HG03354 (cell line): Measurements from ENCODE around the gene KRTAP5-3.

Experiments
- ATAC-seq: cut with Tn5 transposase; IDR thresholded peaks from one replicate; pipeline ENCODE4 v1.9.1; 2021; ENCODE audit warnings: mild to moderate bottlenecking; ENCODE audit not compliant: unreplicated experiment, poor library complexity, severe bottlenecking

Gene KRTAP5-3

DNA sequence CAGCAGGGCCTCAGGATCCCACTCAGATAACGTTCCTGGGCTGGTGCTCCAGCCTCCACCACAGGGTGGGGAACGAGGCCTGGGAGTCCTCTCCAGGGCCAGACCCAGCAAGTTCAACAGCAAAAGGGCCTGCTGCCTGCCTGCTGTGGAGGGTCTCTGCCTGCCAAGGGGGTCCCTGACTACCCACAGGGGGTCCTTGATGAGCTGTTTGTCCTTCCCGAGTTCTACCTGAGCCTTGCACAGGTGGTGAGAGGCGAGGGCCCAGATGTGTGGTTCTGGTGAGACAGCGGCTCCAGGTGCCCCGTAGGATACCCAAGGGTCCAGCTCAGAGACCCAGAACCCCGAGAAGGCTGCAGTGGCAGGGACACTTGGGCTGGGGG, 40.6 kb downstream of the KRTAP5-3 start:
- ATAC-seq = no peak

DNA sequence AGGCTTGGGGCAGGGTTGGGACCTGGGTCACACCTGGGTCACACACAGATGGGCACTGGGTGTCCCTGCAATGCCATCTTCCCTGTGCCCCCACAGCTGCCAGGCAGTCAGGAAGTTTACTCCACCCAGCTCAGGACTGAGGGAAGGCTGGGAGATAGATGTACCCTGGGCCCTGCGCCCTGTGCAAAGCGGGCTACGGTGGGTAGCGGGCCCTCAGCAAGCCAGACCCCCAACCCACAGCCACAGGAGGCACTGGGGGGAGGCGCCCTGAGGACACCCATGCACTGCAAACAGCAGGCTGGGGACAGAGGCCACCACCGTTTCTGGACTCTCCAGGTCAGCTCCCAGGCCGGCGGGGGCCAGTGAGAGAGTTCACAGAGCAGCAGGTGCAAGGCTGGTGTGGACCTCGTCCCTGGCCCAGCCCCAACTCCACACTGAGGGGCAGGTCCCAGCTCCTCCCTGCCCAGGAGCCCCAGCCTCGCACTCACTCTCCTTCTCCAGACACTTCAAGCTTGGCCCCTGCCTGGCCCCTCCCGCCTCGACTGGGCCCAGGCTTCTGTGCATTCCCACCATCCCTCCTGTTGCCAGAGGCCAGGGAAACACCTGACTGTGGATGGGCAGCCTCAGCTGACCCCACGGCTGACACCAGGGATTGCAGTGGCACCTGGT, 41.1 kb downstream of the KRTAP5-3 start:
- no peak for ATAC-seq

DNA sequence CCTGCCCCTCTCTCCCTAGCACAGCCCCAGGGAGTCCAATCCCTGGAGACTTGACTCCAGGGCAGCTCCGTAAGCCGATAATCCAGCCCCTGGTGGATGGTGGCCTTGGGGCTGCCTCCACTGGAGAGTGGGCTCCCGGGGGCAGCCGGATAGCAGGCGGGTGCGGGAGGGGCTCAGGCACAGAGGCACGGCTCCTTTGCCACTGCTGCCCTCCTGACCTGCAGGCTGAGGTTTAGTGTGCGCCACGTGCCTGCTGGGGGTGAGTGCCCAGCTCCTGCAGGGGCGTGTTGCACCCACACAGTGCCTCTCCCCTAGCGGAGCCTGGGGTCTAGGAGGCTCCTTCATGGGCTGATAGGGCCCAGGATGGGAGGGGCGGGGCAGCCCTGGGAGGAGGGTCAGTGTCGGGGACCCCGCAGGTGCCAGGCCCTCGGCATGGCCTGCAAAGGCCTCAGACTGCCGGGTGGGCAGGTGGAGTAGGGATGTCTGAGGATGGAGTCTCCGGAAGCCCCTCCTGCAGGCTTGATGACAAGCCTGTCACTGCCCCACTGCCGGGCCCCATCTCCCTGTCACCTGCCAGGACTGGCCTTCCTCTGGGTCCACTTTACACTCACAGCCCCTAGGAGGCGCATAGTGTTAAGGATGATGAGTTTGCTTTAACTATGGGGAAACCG, 41.7 kb downstream of the KRTAP5-3 start:
- no peak for ATAC-seq

DNA sequence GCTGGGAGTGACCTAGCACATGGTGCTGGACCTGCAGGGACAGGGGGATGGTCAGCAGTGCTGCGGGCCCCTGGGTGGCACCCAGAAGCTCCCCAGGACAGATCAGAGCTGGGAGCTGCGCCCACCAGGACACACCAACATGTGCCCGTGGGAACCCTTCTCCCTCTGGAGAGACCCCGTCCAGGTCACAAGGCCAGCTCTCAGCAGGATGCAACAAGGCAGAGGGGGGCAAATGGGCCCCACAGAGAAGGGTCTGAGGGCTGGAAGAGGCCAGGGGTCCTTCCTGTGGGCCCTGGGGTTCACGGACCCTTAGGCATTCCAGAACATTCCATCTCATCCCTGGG, 42.4 kb downstream of the KRTAP5-3 start:
- no peak for ATAC-seq

DNA sequence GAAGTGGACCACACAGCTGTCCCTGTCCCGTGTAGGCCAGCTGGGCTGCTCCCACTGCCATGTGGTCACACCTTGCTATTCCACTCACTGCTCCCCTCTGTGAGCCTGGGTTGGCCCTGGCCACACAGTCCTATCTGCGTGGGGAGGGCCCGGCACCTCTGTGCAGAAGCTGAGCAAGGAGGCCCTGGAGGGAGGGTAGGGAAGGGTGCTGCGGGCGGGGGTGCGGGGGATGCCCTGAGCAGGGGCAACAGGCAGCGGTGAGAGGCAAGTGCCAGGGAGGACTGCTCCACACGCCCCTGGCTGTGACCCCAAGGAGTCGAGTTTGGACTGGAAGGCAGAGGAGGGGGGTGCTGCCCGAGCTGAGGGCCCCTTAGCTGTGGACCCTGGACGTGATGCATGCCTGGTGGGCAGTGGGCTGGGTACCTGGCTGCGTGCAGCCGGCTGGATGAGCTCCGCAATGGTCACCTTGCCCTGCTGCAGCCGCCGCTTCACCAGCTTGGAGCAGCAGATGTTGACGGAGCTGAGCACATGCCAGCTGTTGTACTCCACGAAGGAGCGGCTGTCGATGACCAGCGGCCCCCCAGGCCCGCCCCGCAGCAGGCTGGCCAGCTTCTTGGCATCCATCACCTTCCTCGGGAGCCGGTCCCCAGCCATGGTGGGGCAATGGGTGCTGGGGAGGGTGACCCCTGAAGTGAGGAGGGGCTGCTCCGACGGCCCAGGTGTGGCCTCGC, 42.9 kb downstream of the KRTAP5-3 start:
- no peak for ATAC-seq

DNA sequence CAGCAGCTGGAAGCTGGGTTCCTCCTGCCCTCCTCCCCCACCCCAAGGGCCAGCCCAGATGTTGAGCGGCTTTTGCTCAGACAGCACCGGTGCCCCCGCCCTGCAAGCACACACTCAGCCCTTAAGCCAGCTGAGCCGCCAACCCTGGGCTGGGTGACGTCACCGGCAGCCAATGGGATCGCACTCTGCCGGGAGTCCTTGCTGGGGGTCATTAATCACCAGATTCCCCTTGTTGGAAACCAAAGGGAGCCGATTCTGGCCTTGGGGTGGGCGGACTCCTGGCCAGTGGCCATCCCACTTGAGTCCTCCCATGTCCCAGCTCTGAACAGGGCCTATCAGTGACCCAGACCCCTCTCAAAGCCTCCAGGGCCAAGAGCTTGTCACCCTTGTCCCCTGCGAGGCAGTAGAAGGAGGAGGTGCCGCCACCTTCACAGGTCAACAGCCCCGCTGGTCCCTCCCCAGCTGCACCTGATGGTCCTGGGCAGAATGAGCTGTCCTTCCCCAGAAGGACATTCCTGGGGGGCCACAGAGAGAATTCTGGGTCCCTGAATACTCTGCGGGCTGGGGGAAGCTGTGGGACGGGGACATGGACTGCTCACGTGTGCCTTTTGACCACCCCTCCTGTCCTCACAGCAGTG, 43.6 kb downstream of the KRTAP5-3 start:
- ATAC-seq = no peak

DNA sequence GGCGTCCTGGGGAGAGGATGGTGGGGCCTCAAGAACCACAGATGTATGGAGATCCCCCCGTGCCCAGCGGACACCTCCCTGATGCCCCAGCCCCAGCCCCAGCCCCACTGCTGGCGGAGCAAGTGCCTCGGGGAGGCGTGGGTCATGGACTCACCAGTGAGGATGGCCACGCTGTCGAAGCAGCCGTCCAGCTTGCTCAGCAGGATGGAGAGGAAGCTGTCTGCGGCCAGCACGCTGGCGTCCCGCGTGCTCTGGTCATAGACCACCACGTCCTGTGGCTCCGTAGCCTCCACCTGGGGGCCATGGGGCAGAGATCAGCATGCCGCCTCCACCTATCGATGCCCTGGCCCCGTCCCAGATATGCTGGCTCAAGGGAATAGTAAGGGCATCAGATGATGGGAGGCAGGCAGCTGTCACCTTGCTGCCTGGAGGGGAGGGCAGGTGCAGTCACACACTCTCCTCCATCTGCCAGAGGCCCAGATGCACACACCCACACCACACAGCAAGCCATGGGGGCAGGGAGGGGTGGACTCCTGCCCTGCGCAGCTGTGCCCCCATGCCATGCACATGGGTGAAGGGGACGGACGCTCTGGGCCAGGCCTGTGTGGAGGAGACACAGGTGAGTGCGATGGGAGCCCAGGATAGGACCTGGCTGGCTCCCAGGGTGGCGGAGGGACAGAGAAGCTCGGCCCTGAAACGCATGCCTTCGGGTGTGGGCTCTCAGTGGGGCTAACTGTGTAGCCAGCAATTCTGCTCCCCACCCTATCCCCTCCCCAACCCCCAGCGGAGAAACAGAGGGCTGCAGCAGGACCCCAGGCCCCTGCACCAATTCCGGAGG, 44.3 kb downstream of the KRTAP5-3 start:
- no peak for ATAC-seq

DNA sequence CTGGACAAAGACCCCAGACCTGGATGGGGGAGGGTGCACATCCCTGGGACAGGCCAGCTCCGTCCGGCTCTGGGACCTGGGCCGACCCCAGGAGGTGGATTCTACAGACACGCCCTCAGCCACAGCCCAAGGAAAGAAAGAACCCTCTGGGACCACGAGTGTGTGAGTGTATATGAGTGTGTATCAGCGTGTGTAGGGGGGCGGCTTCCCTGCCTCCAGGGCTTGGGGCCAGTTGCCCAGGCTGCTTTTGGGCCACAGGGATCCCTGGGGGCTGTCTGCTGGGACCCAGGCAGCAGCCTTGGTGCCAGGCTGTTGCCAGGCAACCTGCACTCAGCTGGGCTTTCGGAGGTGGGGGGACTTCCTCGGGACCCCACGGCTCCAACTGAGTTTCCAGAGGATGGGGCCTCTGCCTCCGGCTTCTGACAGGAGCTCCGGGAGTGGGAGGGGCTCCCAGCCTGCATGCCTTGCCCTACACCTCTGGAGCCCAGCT, 45.1 kb downstream of the KRTAP5-3 start:
- ATAC-seq = no peak

DNA sequence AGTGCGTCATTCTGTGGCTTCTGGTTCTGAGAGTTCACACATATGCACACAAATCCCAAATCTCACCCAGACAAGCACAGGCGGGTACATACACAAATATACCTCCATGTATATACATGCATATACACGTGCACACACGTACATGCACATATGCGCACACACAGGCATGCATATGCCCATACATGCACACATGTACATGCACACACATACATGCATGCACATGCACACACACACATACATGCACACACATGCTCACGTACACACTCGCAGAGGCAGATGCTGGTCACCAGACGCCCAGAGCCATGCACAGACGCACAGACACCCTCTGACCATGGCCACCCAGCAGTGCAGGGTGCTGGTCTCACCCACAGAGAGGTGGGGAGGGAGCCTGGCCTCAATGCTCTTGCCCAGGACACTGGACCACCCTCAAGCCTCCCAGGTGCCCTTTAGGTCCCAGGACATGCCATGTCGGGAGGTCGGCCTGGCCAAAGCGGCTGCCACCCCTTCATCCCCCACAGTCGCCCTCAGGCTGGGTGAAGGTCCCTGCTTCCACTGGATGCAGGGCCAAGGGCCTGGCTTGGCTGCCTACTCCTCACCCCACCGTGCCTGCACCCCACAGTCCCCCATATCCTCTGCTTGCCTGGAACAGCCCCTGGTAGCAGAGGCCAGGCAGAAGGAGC, 45.7 kb downstream of the KRTAP5-3 start:
- ATAC-seq = no peak

DNA sequence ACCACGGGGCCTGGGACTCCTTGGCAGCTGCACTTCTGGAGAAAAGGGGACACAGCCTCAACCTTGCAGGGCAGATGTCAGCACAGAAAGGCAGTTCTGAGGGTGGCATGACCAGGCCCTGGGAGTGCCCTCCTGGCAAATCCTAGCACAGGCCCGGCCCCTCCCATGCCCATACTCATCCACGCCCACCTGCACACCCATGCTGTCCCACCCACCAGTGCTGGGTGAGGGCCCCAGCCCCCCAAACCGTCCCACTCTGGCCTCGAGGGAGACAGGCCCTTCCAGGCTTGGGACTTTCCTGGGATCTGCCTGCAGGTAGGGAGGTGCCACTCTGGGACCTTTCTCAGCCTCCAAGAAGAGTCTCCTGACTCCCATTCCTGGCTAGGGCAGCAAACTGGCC, 46.3 kb downstream of the KRTAP5-3 start:
- ATAC-seq = no peak

DNA sequence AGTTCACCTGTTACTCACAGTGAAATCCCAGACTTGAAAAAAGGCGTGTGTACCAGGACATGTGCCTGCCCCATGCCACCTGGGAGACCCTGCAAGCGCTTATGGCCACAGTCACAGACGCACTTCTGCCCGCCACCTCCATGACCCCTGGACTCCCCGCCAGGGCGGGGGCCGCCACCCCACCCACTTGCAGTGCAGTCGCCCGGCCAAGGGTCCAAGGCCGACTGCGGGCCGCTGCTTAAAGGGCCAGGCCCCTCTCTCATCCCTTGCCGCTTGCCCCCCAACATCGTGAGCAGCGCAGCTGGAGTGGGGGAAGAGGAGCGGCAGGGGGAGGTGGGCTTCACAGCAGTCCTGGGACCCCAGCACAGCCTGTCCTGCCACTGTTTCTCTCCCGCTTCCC, 47.0 kb downstream of the KRTAP5-3 start:
- ATAC-seq = no peak

DNA sequence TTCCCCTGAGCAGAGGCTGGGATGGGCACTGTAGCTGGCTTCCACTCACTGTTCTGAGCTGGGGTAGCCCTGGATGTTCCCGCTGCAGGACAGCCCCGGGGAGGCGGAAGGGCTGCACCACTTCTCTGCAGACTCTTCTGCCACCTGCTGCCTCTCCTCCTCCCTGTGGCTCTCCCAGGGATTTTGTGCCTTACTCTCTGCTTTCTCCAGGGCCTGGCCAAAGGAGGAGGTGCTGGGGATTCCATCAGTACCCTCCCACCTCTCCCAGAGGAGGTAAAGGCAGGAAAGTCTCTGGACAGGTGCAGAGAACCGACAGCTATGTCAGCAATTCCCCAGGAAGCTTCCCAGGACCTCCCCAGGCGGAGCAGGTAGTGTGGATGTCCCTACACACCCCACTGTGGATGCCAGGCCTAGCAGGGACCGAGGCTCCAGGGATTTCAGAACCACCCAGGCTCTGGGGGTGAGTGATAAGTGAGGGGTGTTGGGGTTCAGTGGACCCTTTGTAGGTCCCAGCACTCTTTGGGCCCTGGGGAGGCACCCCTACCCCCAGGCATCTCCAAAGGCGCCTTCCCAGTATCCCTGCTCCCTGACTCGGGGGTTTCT, 47.5 kb downstream of the KRTAP5-3 start:
- no peak for ATAC-seq

DNA sequence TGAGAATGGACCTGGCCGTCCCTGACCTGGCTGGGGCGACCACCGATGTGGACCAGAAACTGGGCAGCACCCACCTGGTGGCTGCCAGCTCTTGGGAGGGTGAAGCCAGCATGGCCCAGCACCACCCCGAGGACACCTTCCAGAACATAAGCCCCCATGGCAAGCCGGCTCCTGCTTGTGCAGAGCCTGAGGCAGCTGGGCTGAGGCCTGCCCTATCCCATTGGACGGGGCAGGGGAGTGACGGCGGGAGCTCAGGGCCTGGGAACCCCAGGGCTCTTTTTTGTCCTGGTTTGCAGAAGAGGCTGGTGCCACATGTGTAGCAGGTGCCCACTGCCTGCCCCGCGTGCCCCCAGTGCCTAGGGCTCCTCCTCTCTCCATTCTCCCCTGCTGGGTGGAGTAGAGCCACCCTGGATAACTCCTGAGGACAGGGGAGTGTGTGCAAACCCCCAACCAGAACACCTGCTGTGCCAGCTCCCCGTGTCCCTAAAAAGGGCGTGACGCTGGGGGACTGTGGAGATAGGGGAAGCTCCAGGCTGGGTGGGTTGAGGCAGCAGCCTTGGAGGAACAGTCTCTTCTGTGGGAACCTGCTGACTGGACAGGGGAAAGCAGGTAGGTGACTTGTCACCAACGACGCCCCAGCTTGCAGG, 48.1 kb downstream of the KRTAP5-3 start:
- ATAC-seq = no peak

DNA sequence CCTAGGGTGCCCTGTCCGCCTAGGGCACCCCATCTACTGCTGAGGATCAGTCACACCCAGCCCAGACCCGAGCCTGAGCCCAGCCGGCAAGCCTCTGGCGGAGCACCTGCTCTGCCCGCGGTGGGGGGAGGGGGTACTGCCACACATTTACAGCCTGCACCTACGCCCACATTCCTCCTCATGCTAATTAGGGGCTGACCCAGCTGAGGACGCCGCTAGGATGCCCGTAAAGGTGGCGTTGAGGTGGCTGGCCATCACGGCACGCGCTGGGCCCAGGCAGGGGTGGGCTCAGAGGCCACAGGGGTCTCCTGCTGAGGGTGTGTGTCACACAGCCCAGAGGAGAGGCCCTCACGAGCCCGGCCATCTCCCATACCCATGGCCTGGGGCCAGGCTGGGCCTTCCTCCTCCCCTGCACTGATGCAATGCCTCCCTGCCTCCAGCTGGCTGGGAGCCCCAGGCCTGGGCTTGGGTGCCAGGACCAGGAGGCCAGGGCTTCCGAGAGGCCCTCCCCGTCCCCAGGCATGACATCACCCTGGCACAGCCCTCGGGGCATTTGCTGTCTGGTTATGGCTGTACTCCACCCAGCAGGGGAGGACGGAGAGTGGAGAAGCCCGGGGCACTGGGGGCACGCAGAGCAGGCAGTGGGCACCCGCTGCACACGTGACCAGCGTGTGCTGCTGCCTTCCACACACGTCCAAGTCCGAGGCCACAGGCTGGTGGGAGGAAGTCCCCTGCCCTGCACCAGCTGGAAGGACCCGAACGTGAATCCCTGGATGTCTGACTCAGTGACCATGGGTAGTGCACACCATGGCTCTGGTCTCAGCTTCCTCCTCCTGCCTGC, 48.9 kb downstream of the KRTAP5-3 start:
- no peak for ATAC-seq

DNA sequence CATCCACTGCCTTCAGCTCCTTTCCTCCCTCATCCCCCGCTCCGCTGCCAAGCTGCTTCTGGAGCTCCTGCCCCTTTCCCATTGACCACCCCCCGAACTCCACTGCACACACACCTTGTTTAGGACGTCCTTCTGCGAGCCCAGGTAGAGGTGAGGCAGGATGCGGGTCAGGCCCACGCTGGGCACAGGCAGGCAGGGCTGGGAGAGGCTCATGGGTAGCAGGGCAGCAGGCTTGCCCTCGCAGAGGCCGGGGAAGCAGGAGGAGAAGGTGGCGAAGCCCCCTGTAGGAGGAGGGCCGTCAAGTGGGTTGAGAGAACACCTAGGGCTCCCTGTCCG, 49.5 kb downstream of the KRTAP5-3 start:
- ATAC-seq = no peak

DNA sequence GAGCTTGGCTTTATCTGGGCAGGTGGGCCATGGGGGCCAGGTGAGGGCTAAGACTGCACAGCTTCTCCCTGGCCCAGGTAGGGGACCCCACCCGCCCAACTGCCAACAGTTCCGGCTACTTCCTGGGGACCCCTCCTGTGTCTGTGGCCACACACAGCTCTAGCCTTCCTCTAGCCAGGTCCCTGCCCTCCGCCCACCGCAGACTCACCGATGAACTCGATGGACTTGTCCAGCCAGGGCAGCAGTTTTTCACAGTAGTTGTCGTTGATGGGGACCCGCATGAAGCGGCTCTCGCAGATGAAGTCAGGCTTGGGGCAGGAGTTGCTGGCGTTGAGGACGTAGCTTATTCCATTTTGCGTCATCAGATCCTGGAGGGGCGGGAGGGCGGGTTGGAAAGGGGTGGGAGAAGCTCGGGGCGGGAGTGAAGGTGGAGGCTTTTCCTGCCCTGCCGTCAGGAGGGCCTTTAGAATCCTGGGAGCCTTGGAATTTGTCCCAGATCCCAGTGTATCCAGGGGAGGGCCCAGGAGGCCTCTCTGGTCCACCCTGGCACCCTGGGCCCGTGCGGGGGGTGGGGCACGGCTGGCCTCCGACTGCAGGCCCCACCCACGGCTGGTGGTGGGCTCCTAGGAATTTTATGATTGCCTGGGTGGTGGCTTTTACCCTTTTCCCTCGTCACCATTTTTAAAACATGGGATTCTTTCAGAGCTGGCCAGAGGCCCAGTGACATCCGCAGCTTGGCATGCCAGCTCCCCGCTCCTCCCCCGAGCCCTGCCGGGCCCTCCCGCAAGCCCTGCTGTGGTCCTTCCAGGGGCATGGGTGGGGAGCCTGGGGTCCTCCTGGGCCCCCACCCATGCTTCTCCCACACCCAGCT, 50.1 kb downstream of the KRTAP5-3 start:
- ATAC-seq = no peak
